Medulla oblongata (tissue), 1 donor: ENCODE results near the gene JAG1.

Experiments used
- DNase-seq: peaks from one replicate; pipeline ENCODE4 v3.0.0-alpha.2; 2015; ENCODE audit errors: extremely low spot score

The JAG1 gene

DNA sequence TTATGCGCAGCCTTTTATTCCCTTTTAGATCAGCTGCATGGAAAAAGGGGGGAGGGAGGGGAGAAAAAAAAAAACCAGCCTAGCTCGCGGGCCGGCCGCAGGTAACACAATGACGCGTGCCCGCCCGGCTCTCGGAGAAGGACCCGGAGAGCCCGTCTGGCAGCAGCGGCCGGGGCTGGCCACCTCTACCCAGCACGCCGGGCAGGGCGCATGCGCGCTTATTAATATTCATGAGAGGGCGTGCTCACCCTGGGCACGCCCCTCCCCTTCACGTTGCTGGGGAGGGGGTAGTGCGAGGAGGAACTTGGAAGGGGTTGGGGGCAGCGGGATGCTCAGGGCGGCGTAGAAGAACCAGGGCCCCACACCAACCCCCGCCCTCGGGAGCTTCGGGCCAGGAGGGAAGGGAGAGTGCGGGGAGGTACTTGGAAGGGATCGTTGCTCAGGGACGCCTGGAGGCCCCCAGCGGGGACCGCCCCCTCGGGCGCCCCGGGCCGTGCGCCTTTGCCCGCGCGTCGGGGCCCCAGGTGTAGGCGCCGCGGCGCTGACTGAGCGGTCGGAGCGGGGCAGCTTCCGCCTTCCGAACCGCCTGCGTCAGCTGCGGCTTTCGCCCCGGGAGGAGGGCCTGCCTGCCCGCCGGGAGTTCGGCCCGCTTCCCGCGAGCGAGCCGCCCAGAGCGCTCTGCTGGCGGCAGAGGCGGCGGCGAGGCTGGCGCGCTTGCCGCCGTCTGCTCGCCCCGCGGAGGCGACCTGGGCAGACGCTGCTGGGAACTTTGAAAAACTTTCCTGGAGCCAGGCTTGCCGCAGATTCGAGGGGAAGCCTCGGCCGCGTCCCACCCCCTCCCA lies at the start of gene JAG1:
Gene JAG1 (minus strand): TSS at position 158 of the 842 bp plus-strand sequence. CDS start 469 bp downstream, outside the sequence.
- DNase-seq, result peak; percentile 97

DNA sequence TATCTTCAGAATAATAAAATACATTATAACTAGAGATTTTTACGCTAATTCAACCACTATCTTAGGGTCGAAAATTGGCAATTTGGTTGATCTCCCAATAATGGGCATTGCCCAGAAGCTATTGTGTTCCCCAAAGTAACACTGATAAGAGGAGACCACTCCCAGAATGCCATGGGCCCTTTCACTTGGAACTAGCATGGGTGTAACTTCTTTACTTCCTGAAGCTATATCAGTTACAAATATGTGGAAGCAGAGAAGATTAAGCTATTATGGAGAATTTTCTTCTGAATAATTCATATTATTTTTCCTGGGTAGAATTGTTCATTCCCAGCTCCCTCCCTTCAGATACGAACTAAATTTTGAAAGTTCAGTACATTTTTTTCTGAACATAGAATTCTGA lies 48.2 kb upstream of the JAG1 start:
- no peak for DNase-seq

DNA sequence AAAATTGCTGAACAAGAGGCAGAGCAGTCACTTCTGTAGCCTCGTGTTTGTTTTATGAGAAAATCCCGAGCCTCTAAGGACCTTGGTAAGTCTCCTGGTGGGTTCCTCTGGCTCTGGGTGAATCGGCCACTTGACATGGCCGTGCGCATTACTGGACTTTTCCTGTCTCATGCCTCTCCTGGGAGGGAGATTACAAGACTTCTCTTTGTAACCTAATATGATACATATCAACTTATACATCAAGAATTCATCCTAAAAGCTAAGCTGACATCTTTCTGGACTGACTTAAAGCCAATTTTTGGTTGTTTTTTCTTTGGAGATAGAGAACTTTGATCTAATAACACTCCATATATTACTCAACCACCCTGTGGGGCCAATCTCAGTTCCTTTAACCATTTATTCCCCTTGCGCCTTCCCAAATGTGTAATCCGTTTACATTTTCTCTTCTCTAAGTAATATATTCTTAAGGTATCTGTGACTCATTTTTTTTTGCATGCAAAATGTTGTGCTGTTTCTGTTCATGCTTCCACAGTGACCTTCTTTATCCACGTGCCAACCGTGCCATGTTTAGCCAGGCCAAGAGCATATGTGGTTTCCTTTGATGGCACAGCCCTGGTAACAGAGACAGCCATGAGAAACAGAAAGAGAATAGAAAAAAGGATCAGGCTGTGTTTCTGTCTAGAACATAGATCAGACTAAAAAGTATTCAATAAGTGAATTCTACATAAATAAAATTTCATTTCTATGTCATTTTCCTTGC lies 47.5 kb upstream of the JAG1 start:
- DNase-seq, result no peak

DNA sequence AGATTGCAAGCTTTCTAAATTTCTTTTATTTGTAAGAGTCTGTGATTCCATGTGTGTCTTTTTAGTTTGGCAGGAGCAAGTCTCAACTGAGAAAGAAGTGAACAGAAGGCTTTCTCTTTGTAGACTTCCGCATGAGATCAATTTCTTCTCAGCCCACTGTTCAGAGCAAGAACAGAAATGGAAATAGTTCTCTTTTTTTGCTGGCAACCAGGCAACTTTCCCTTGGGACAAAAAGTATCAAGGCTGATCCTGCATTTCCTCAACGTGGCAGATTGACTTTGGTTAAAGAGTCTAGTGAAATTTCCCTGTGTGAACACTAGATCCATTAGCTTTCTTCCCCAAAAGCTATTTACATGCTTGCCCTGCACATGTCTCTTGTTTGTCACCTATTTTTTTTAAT lies 46.8 kb upstream of the JAG1 start:
- peak; percentile 10 for DNase-seq

DNA sequence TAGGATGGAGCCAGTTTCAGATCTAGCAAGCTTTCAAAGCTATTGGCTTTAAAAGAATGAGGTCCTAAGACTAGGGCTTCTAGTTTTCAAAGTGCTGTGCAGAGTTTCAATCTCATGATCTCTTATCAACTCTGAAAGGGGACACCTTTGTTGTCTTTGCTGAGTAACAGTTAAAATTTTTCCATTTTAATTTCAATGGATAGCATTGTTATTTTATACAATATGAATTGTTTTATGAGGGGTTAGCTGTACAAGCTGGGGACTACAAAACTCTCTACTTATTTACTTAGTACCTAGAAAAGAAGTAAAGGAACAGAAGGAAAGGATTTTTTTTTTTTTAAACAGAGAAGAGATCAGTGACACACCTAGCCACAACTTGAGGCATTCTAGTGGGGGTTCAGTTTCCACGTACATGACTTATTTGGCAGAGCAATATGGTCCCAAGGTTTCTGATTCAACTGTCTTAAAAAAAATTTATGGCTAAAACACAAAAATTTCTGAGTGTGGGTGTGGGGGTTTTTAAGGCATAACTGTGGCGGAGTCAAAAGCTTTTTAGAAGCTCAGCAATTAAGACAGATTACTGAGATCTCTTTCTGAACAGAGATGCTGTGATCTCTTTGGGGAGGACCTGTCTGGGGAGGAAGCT lies 46.1 kb upstream of the JAG1 start:
- DNase-seq, result no peak

DNA sequence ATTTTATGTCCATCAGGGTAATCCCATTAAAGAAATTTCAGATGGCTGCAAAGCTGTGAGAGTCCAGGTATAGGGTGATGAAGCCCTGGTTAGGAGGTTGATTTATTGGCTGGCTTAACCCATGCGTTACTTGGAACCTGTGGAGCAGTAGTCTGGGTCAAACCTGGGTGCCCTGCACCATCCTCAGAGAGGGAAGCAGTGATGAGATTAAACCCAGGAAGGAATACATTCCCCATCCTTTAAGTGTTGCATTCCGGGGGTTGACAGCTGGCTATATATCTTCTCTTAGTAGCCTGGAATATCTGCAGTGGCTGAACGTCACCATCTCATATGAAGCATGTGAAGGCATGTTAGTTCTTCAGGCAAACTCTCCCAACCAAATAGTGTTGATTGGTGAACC lies 44.9 kb upstream of the JAG1 start:
- DNase-seq, result no peak

DNA sequence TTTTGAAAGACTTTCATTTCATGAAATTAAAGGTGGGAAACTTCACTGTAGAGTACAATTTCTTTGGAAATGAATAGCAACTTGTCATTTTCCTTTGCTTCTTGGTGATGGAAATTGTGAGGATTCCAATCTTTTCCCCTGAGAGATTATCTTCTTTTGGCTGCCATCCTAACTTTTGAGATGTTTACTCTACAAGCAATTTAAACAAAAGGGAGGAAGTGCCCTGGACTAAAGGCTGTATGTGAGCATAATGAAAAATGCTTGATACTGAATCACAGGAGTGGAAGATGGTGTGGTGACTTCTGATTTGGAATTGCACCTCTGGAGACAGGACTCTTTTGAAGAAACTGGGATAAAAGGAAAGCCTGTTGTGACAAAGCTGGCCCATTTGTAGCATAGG lies 43.1 kb upstream of the JAG1 start:
- no peak for DNase-seq

DNA sequence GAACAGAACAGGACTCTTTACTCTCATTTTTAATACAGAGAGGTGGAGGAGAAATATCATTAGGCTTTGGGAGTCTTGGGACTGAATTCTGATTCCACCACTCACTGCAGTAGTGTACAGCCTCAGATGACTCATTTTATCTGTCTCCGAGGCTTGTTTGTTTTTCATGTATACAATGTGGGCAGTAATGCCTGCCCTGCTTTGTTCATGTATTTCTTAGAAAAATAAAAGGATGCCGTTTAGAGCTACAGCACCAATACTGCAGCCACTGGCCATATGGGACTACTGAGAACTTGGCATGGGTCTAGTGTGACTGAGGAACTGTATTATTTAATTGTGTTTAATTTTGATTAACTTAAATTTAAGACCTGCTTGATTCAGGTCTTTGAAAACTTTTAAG lies 41.2 kb upstream of the JAG1 start:
- DNase-seq, result no peak

DNA sequence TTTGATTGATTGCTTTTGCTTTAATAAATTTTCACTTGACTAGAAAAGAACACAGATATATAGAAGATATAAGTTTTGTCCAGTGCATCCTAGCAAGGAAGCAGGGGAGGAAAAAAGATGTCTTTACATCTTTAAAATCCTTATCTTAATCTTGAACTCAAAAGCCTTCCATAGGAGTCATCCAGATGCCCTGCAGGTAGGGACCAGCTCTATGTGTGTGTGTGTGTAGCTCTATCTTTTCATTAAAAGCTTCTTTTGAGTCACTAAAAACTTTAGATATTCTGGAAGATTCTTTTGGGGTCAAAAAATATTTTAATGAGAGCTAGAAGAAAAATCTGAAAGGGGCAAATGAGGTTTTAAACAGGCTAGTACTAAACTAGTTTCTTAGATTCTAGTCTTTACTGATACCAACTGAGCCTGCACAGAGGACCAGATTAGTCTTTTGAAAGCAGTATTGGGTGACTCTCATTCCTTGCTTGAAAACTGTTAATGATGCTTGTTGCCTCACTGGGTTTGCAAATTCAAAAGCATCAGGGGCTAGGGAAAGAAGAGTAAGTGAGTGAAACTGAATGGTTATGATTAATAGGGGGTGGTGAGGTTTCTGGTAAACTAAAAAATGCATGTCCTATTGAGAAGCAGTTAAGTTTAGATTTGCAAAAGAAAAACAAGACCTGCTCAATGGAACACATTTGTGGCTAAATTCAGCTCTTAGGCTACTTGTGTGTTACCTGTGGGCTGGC lies 40.6 kb upstream of the JAG1 start:
- no peak for DNase-seq

DNA sequence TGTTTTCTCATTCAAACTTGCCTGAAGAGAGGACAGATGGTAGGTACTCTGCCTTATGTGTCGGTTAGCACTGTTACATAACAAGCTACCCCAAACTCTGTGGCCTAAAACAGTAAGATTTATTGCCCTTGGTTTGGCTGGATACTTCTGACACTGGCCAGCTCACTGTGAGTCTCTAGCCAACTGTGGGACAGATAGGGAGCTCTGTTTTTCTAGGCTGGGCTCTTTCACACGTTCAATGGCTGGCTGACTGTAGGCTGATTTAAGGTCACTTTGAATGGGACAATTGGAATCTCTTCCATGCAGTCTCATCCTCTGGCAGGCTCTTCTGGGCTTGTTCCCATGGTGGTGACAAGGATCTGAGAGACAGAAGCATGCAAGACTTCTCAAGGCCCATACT lies 39.4 kb upstream of the JAG1 start:
- DNase-seq, result no peak

DNA sequence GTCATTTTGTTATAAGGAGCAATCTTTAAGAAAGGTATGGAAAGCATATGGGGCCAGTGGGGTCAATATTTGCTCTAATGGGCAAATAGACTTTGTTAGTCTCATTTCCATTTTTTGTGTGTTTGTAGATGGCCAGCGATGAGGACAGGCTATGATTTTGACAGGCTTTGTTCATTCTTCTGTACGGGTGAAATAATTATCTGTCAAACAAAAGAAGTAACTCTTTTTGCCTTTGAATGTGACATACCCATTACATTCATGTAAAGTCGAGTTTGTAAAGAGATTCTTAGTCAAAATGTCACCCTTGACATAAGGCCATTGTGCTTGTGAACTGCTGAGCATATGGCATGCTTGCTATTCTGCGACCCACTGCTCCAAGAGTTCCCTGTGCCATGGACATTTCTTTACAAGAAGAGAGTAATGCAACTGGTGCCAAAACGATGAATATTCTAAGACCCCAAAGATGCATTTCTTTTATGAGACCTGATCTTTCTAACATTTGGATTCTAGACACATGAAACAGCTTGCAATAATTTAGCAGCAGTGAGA lies 38.2 kb upstream of the JAG1 start:
- DNase-seq, result no peak

DNA sequence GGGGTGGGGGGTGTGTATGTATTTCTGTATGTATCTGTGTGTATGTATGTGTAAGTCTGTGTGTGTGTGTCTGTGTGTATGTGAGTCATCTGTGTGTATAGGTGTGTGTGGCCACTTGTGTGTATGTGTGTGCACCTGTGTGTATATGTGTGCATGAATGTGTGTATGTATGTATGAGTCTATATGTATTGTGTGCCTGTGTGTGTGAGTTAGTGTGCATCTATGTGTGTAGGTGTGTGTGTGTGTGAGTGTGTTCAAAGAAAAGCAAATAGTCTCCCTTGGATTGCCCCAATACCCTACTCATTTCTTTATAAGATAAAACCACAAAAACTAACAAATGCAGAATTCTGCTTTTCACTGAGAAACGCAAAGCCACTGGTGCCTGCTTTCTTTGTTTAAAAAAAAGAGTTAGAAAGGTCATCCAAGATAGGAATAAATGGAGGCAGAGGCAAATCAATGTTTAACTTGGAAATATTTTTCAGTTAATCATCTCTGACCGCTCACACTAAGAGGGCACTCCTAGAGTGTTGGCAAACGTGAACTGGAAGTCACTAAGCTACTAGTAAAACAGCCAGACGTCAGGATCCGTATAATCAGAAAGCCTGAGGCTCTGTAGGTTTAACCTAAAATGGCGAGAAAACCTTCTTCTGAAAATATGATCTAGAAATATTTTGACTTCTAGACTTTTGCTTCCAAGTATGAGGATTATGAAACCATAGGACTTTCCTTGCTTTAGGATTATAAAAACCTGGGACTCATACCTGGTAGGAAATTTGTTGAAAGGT lies 37.4 kb upstream of the JAG1 start:
- no peak for DNase-seq

DNA sequence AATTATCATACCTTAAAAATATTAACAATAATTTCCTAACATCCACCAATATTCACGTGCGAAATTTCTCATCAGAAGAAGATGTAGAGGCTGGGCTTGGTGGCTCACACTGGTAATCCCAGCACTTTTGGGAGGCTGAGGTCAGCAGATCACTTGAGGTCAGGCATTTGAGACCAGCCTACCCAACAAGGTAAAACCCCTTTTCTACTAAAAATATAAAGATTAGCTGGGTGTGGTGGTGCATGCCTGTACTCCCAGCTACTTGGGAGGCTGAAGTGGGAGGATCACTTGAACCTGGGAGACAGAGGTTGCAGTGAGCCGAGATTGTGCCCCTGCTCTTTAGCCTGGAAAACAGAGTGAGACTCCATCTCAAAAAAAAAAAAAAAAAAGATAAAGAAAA lies 36.1 kb upstream of the JAG1 start:
- no peak for DNase-seq

DNA sequence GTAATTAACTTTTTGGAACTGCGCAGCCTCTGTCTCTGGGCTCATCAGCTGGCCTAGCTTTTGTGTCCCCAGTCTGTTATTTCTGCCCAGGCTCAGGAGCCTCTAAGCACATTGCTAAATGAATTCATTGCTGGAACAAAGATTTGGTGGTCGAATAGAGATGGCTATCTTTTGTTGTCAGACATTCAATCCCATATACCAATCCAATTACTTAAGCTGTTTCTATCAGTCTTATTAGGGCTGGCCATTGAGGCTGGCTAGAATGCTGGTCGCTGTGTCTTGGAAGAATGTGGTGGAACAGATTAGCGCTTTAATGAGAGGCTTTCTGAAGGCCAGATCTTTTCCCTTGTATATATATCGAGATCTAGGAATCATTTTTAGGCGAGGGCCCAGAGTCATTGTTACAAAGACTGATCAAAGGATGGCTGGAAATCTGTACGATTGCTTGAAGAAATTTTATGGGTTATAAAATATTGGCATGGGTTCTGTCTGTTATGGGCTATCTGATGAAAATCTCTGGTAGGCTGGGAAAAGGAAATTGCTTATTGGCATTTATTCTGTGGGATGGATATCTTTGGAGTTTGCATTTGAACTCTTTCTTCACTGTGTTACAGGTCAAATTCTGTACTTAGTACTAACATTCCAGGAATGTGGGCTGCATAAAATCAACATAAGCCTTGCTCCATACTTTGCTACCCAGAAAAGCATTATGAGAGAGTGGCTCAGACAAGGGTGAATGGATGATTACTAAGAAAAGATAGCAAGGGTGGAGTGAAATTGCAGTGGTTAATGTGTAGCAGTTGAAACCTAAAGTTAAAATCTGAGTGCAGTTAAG lies 34.8 kb upstream of the JAG1 start:
- DNase-seq, result no peak

DNA sequence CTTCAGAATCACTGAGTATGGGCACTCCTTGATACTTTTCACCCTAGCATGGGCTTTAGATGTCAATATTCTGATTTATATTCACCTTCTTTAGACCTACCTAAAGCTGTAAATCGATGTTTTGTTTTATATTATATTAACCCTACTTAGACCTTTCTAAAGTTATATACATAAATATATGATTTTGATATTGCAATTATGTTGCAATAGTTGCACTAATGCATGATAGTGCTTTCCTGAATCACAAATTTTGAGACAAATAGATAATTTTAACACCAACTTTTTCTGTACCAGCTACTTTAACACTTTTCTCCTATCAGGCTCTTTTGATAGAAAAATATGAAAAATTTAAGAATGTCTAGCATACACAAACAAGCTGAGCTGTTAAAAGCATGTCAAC lies 34.0 kb upstream of the JAG1 start:
- DNase-seq, result no peak

DNA sequence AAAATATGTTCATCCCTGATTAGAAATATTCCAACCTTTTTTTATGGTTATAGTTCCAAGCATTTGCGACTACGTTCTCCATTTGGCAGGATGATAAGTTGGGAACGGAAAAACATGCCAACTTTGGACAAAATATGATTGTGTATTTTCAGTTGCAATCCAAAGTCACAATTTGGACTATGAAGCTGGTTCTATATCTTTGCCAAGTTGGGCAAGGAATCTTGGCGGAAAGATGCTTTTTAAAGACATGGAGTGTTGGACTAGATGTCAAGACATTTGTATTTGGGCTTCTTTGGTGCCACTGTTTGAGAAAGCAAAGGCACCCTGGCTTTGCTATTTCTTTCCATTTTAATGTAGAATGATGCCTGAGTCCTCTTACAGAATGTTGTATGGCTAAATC lies 33.3 kb upstream of the JAG1 start:
- DNase-seq, result peak; percentile 9

DNA sequence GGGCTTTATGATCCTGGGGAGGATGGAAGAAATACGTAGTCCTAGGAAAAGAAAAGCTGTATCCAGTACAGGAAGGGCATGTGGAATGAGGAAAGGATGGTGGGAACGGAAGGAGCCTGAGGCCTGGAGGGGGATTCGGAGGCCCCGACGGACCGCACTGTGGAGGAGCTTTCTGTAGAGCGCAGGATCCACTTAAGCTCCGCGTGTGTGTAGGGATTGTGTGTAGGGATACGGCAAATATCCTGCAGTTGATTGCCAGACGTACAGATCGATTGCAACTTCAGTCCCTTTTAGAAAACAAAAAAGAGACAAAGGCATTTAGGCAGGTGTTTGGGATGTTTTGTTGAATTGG lies 32.6 kb upstream of the JAG1 start:
- DNase-seq, result no peak

DNA sequence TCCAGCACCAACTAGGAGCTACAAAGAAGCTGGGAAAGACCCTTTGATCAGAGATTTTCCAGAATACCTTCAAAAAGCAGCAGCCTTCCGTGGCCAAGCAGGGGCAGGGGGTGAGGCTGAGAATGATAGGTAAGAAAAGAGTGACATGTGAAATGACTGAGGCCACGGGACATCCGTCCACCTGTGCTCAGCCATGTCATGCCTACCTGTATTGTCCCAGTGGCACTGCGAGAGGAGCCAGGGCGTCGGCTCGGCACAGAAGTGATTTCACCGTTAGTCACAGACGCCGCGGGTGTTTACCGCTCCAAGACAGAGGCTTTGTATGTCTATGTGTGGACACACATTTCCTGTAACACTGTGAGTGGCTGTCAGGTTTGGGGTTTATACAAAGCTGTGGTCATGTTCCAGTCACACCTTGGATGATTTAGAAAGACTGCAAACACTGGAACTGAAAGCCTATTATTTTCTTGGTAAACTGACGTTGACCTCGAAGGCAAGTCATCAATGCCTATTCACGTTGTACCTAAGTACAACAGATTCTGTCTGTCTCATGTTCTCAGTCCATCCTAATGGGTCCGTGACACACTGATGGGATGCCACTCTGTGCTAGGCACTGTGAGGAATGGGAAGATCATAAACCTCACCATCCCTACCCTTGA lies 32.1 kb upstream of the JAG1 start:
- no peak for DNase-seq

DNA sequence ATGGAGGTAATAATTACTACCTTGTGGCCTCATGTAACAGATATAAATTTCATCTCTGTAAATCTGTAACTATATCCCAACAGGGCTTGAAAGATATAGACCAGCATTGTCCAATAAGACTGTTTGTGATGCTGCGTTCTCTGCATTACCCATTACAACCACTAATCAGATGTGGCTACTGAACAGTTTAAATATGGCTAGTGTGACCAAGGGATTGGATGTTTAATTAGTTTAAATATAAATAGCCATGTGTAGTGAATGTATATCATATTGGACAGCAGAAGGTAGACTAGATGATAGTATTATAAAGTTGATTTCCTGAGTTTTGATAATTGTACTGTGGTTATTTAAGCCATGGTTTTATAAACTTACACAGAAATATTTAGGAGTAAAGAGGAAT lies 27.8 kb upstream of the JAG1 start:
- DNase-seq, result no peak

DNA sequence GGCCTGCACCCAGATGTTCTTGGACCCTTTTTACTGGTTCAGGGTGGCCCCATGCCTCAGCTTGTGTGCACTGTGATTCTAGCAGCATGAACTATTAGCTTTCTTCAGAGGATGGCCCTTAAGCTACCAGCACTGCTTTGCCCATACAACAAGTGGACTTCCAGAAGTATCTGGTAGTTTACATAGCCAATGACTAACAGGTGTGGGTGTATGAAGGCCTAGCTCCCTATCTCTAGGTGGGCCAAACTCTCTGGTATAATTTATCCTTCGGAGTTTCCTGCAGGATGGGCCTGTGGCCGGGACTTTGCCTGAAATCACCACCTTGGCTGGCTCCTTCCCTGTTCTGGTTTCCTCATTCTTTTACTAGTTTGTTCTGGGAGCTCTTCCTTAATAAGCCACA lies 26.1 kb upstream of the JAG1 start:
- no peak for DNase-seq
